Caco-2 (cell line): Measurements from ENCODE around the gene LRP4. TPM values are rescaled to one million over a fixed set of nuclear protein-coding genes. Genes with fewer than 3 reads are reported as not detected.

ENCODE experiments used
- BruUV-seq: library from RNA; stranded (reverse); fragments of 400-500 nt; replicated peaks from 2 replicates; lab custom pipeline; 2021; lab: Mats Ljungman, UMichigan
- CTCF ChIA-PET: fragments of 300-600 bp; sonication (Branson Sonifier 250); formaldehyde crosslinking; loops from one replicate; lab custom pipeline; 2022; ENCODE audit warnings: antibody characterized with exemption; lab: Charles Lee
- POLR2A ChIA-PET: fragments of 300-600 bp; sonication (Branson Sonifier 250); formaldehyde crosslinking; loops from one replicate; lab custom pipeline; 2022; ENCODE audit warnings: antibody characterized with exemption; lab: Charles Lee
- DNase-seq, 2 experiments: peaks; one replicate each; pipeline versions ENCODE4 v3.0.0 to v3.0.0-alpha.2; 2020 to 2022
- H3K27me3 ChIP-seq: replicated peaks from 2 replicates; pipeline ENCODE4 v1.6.0; 2011; ENCODE audit warnings: low read length; ENCODE audit not compliant: control insufficient read depth, insufficient read depth
- H3K36me3 ChIP-seq: 2 replicates; pipeline ENCODE4 v1.5.1; 2011; ENCODE audit warnings: low read length; ENCODE audit not compliant: control insufficient read depth, insufficient read depth
- H3K4me1 ChIP-seq: fragments of 250-450 bp; sonication (Bioruptor Pico); 2 replicates; pipeline ENCODE4 v1.5.1; 2020; ENCODE audit warnings: mild to moderate bottlenecking
- H3K4me3 ChIP-seq: 2 replicates; pipeline ENCODE4 v1.5.1; 2011; ENCODE audit warnings: low read depth, mild to moderate bottlenecking, control low read depth, low read length
- H3K9me3 ChIP-seq: fragments of 250-450 bp; sonication (Bioruptor Pico); 2 replicates; pipeline ENCODE4 v1.5.1; 2020; ENCODE audit warnings: mild to moderate bottlenecking, moderate library complexity
- H3K27ac Mint-ChIP-seq: one replicate; pipeline ENCODE4 v1.8.0; 2022; ENCODE audit warnings: mixed read lengths; ENCODE audit not compliant: unreplicated experiment
- H3K27me3 Mint-ChIP-seq: one replicate; pipeline ENCODE4 v1.8.0; 2022; ENCODE audit warnings: mixed read lengths; ENCODE audit not compliant: insufficient read depth, unreplicated experiment
- H3K36me3 Mint-ChIP-seq: one replicate; pipeline ENCODE4 v1.8.0; 2022; ENCODE audit warnings: mild to moderate bottlenecking, mixed read lengths; ENCODE audit not compliant: insufficient read depth, unreplicated experiment
- H3K4me1 Mint-ChIP-seq: one replicate; pipeline ENCODE4 v1.8.0; 2022; ENCODE audit warnings: low read depth, mixed read lengths; ENCODE audit not compliant: unreplicated experiment
- H3K4me3 Mint-ChIP-seq: one replicate; pipeline ENCODE4 v1.8.0; 2022; ENCODE audit warnings: mild to moderate bottlenecking, moderate library complexity, mixed read lengths; ENCODE audit not compliant: unreplicated experiment
- H3K9me3 Mint-ChIP-seq: one replicate; pipeline ENCODE4 v1.8.0; 2022; ENCODE audit warnings: mixed read lengths; ENCODE audit not compliant: unreplicated experiment
- intact Hi-C: fragments of 100-400 bp; cut with micrococcal nuclease; formaldehyde crosslinking; loops from one replicate; pipeline ENCODE4 v1.10.0; 2022; ENCODE audit not compliant: unreplicated experiment
- total RNA-seq: library from RNA; stranded (reverse); gene quantifications from 2 replicates; pipeline ENCODE4 v1.2.3, GENCODE V29; 2022
- TF ChIP-seq, protein P1 (sequence below), 2 experiments: fragments of 200-600 bp in 1 of 2; IDR thresholded peaks; 1 replicate in 1 of 2; 2 replicates in 1 of 2; pipeline versions ENCODE4 v1.5.1 to v1.8.0; 2011 to 2022; ENCODE audit warnings: antibody characterized with exemption in 1 of 2, control low read depth in 1 of 2, inconsistent platforms in 1 of 2, low read depth in 1 of 2, low read length in 1 of 2, mild to moderate bottlenecking in 1 of 2, moderate library complexity in 1 of 2; ENCODE audit not compliant: insufficient read depth in 1 of 2, severe bottlenecking in 1 of 2, unreplicated experiment in 1 of 2

LRP4 gene
- total RNA-seq, 1 experiment from 2014 or later = 11.1 TPM

DNA sequence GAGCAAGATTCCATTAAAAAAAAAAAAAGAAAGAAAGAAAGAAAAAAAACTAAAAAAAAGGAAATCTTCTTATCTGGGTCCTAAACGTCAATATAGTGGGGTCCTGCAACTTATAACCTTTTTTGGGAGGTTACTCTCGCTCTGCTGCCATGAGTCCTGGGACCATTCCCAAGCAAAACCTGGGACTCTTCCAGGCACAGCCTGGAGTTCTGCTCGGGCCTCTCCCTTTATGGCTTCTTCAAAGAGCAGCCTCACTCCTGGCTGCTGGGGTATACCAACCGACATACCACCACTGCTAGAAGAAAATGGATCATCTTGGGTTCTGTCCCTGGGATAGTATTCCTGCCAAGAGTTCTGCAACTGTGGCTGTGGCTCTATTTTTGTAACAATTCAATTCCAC is 58.1 kb downstream of the LRP4 start:
- POLR2A ChIA-PET = no interaction called here
- H3K4me3 Mint-ChIP-seq = no peak overlapping the region
- H3K27me3 ChIP-seq = no peaks in the 10 kb centered on the region
- H3K27ac Mint-ChIP-seq = no peak overlapping the region
- no peaks in the 10 kb centered on the region for H3K9me3 Mint-ChIP-seq
- H3K4me1 ChIP-seq = no peaks in the 10 kb centered on the region
- CTCF ChIA-PET = no interaction called here
- H3K27me3 Mint-ChIP-seq = no peaks in the 10 kb centered on the region
- DNase-seq = no peak
- H3K36me3 ChIP-seq = no peaks in the 10 kb centered on the region; the same call in 1 of the 2 replicates
- intact Hi-C loops = no loop called here
- TF ChIP-seq, protein P1, sequence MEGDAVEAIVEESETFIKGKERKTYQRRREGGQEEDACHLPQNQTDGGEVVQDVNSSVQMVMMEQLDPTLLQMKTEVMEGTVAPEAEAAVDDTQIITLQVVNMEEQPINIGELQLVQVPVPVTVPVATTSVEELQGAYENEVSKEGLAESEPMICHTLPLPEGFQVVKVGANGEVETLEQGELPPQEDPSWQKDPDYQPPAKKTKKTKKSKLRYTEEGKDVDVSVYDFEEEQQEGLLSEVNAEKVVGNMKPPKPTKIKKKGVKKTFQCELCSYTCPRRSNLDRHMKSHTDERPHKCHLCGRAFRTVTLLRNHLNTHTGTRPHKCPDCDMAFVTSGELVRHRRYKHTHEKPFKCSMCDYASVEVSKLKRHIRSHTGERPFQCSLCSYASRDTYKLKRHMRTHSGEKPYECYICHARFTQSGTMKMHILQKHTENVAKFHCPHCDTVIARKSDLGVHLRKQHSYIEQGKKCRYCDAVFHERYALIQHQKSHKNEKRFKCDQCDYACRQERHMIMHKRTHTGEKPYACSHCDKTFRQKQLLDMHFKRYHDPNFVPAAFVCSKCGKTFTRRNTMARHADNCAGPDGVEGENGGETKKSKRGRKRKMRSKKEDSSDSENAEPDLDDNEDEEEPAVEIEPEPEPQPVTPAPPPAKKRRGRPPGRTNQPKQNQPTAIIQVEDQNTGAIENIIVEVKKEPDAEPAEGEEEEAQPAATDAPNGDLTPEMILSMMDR (IDR thresholded peaks at IDR 0.05; ENCODE audit: insufficient read depth in 1 of 2, low read depth in 1 of 2, low read length in 1 of 2, severe bottlenecking in 1 of 2, unreplicated experiment in 1 of 2) = no peak
- no peaks in the 10 kb centered on the region for H3K4me1 Mint-ChIP-seq
- no TSS peak for BruUV-seq
- H3K4me3 ChIP-seq = no peak overlapping the region
- no peaks in the 10 kb centered on the region for H3K9me3 ChIP-seq
- H3K36me3 Mint-ChIP-seq = peaks cover 9% of the 10 kb centered on the region

DNA sequence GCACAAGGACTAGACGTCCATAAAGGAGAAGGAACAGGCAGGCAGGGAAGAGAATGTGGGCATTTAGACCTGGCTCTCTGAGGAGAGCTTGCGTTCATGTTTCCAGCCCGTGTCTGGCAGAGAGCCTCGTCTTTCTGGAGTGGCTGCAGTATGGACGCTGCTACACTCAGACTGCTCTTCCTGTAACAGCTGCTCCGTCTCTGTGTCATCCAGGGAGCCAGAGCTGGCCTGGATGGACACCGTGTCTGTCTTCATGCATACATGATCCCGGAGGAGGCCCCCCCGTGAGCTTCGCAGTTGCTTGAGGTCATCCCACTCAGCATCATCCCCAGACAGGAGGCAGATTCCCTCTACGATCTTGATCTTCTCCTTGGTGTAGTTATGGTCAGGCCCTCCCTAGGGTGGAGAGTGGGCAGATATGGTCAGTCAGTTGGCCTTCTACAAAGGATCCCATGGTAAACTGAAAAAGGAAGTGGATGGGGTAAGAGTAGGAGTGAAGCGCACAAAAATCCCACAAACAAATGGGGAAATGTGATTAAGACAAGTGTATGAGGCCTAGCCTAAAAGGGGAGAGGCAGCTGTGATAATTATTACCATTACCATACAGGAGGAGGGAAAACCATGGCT is 59.3 kb downstream of the LRP4 start:
- Histone ChIP-seq H3K9me3 (no peaks in the 10 kb centered on the region), H3K27me3 (no peaks in the 10 kb centered on the region), H3K4me1 (no peaks in the 10 kb centered on the region), H3K4me3 (no peak overlapping the region), H3K36me3 (no peaks in the 10 kb centered on the region; the same call in 1 of the 2 replicates)
- ChIA-PET POLR2A (no interaction called here), CTCF (no interaction called here)
- Mint-ChIP-seq H3K36me3 (peaks cover 4% of the 10 kb centered on the region), H3K4me3 (no peak overlapping the region), H3K27ac (no peak overlapping the region), H3K27me3 (no peaks in the 10 kb centered on the region), H3K4me1 (no peaks in the 10 kb centered on the region), H3K9me3 (no peaks in the 10 kb centered on the region)
- BruUV-seq = no TSS peak
- intact Hi-C loops = no loop called here
- TF ChIP-seq, protein P1 (IDR thresholded peaks at IDR 0.05; ENCODE audit: insufficient read depth in 1 of 2, low read depth in 1 of 2, low read length in 1 of 2, severe bottlenecking in 1 of 2, unreplicated experiment in 1 of 2) = no peak
- no peak for DNase-seq

DNA sequence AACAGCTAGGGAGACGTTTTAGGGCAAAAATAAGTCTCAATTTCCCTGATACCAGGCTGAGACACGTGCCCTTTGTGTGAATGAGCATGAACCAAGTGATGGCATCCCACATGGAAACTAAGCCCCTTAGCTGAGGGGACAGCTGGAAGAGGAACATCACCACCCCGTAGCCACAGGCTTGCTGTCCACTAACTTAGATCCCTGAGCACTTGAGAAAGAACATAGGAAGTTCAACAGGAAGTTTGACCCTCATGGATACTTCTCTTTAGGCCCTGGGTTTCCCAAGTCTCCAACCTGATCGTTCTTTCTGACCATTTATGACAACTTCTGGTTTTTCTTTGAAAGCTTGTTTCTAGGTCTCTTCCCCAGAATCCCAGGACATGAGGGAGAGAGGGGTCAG is 60.7 kb downstream of the LRP4 start:
- no peak for DNase-seq
- POLR2A ChIA-PET = no interaction called here
- no peaks in the 10 kb centered on the region for H3K9me3 ChIP-seq
- intact Hi-C loops = no loop called here
- Mint-ChIP-seq H3K9me3 (no peaks in the 10 kb centered on the region), H3K4me1 (no peaks in the 10 kb centered on the region), H3K4me3 (no peak overlapping the region), H3K27ac (no peak overlapping the region), H3K36me3 (no peaks in the 10 kb centered on the region), H3K27me3 (no peaks in the 10 kb centered on the region)
- CTCF ChIA-PET = no interaction called here
- no TSS peak for BruUV-seq
- no peak overlapping the region for H3K4me3 ChIP-seq
- no peaks in the 10 kb centered on the region for H3K36me3 ChIP-seq
- H3K4me1 ChIP-seq = no peaks in the 10 kb centered on the region
- H3K27me3 ChIP-seq = no peaks in the 10 kb centered on the region
- TF ChIP-seq, protein P1 (IDR thresholded peaks at IDR 0.05; ENCODE audit: insufficient read depth in 1 of 2, low read depth in 1 of 2, low read length in 1 of 2, severe bottlenecking in 1 of 2, unreplicated experiment in 1 of 2) = no peak
